Panc1 (cell line): ENCODE results near the gene ASCC1. TPM values are rescaled to one million over a fixed set of nuclear protein-coding genes. Genes with fewer than 3 reads are reported as not detected.

Source experiments
- ATAC-seq: fragments of 200-7000 bp; cut with Tn5 transposase; 2 replicates; pipeline ENCODE4 v1.9.1; 2020; ENCODE audit warnings: mild to moderate bottlenecking, moderate library complexity
- BruUV-seq: library from RNA; stranded (reverse); fragments of 400-500 nt; replicated peaks from 2 replicates; lab custom pipeline; 2021; lab: Mats Ljungman, UMichigan
- CTCF ChIA-PET: fragments of 300-600 bp; sonication (Branson Sonifier 250); formaldehyde crosslinking; loops from one replicate; lab custom pipeline; 2022; ENCODE audit warnings: antibody characterized with exemption; lab: Charles Lee
- POLR2A ChIA-PET: fragments of 300-600 bp; sonication (Branson Sonifier 250); formaldehyde crosslinking; loops from one replicate; lab custom pipeline; 2022; ENCODE audit warnings: antibody characterized with exemption; lab: Charles Lee
- DNase-seq: peaks from one replicate; pipeline ENCODE4 v3.0.0-alpha.2; 2010; ENCODE audit warnings: low read depth, low spot score
- H3K27ac ChIP-seq: 2 replicates; pipeline ENCODE4 v1.5.1; 2011; ENCODE audit warnings: mild to moderate bottlenecking, low read length, inconsistent platforms
- H3K27me3 ChIP-seq: fragments of 200-500 bp; sonication (Bioruptor generic); 2 replicates; pipeline ENCODE4 v1.6.0; 2014; ENCODE audit warnings: low read length, inconsistent platforms; ENCODE audit not compliant: control insufficient read depth, insufficient read depth
- H3K36me3 ChIP-seq: fragments of 200-500 bp; sonication (Bioruptor generic); 2 replicates; pipeline ENCODE4 v1.5.1; 2014; ENCODE audit warnings: inconsistent platforms, mild to moderate bottlenecking, low read length, moderate library complexity; ENCODE audit not compliant: control insufficient read depth, insufficient read depth
- H3K4me1 ChIP-seq: 2 replicates; pipeline ENCODE4 v1.5.1; 2011; ENCODE audit warnings: inconsistent platforms, mild to moderate bottlenecking, low read length, moderate library complexity; ENCODE audit not compliant: control insufficient read depth, insufficient read depth
- H3K4me3 ChIP-seq, 2 experiments: 2 replicates each; pipeline ENCODE4 v1.5.1; 2011 to 2012; ENCODE audit warnings: low read depth in 2 of 2, low read length in 2 of 2, mild to moderate bottlenecking in 2 of 2, inconsistent platforms in 1 of 2, moderate library complexity in 1 of 2
- H3K9me3 ChIP-seq: fragments of 200-500 bp; sonication (Bioruptor generic); 2 replicates; pipeline ENCODE4 v1.5.1; 2014; ENCODE audit warnings: low read depth, mild to moderate bottlenecking, inconsistent platforms, low read length, moderate library complexity; ENCODE audit not compliant: control insufficient read depth, insufficient read depth
- POLR2AphosphoS5 ChIP-seq: IDR thresholded peaks from 2 replicates; pipeline ENCODE4 v1.6.1; 2012; ENCODE audit warnings: mild to moderate bottlenecking, low read depth, low read length, moderate library complexity
- REST ChIP-seq, 2 experiments: IDR thresholded peaks; 2 replicates each; pipeline ENCODE4 v1.6.1; 2011 to 2012; ENCODE audit warnings: low read depth in 2 of 2, control low read depth in 1 of 2, low read length in 1 of 2, mild to moderate bottlenecking in 1 of 2, moderate library complexity in 1 of 2; ENCODE audit not compliant: insufficient read depth in 1 of 2
- SIN3A ChIP-seq: IDR thresholded peaks from 2 replicates; pipeline ENCODE4 v1.6.1; 2012; ENCODE audit warnings: low read depth, mild to moderate bottlenecking, low read length, moderate library complexity, borderline replicate concordance; ENCODE audit not compliant: insufficient read depth
- TCF7L2 ChIP-seq: IDR thresholded peaks from 2 replicates; pipeline ENCODE4 v1.6.1; 2011; ENCODE audit warnings: mild to moderate bottlenecking, low read depth, low read length, inconsistent platforms
- in situ Hi-C: cut with HindIII; loops from 2 replicates; pipeline ENCODE4 v1.10.0; 2016; ENCODE audit warnings: low sequenced_read_pairs, low pct_unique_long_range_greater_than_20kb
- intact Hi-C: fragments of 100-400 bp; cut with micrococcal nuclease; formaldehyde crosslinking; loops from one replicate; pipeline ENCODE4 v1.10.0; 2022; ENCODE audit not compliant: unreplicated experiment
- total RNA-seq: library from RNA; stranded (reverse); gene quantifications from one replicate; pipeline ENCODE4 v1.2.1, GENCODE V29; 2021; ENCODE audit not compliant: unreplicated experiment
- TF ChIP-seq, protein P1 (sequence below): fragments of 450-650 bp; IDR thresholded peaks from 2 replicates; pipeline ENCODE4 v1.5.1; 2017; ENCODE audit warnings: mild to moderate bottlenecking

The ASCC1 gene
- total RNA-seq, 1 experiment from 2014 or later: 114 TPM

GRCh38 chr10:72261784-72262404, 45.8 kb upstream of the ASCC1 start:
- ATAC-seq (no peak; the same call in 1 of the 2 replicates), DNase-seq (no peak)
- Histone ChIP-seq H3K27ac (peak overlapping the region; percentile 89), H3K27me3 (no peaks in the 10 kb centered on the region), H3K4me3 (peak overlapping the region in 1 of 2 experiments; percentile 58; a peak in 2 of 4 replicates), H3K9me3 (no peaks in the 10 kb centered on the region), H3K4me1 (peaks cover 30% of the 10 kb centered on the region), H3K36me3 (no peaks in the 10 kb centered on the region)
- ChIA-PET CTCF (no interaction called here), POLR2A (no interaction called here)
- intact Hi-C loops: no loop called here
- no TSS peak for BruUV-seq
- in situ Hi-C loops: no loop called here
- TF ChIP-seq REST (IDR thresholded peaks at IDR 0.05; ENCODE audit: insufficient read depth in 1 of 2, low read depth in 2 of 2, low read length in 1 of 2): no peak
- TF ChIP-seq, protein P1, sequence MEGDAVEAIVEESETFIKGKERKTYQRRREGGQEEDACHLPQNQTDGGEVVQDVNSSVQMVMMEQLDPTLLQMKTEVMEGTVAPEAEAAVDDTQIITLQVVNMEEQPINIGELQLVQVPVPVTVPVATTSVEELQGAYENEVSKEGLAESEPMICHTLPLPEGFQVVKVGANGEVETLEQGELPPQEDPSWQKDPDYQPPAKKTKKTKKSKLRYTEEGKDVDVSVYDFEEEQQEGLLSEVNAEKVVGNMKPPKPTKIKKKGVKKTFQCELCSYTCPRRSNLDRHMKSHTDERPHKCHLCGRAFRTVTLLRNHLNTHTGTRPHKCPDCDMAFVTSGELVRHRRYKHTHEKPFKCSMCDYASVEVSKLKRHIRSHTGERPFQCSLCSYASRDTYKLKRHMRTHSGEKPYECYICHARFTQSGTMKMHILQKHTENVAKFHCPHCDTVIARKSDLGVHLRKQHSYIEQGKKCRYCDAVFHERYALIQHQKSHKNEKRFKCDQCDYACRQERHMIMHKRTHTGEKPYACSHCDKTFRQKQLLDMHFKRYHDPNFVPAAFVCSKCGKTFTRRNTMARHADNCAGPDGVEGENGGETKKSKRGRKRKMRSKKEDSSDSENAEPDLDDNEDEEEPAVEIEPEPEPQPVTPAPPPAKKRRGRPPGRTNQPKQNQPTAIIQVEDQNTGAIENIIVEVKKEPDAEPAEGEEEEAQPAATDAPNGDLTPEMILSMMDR: no peak
- TF ChIP-seq SIN3A: no peak
- no peak for TF ChIP-seq TCF7L2
- TF ChIP-seq POLR2AphosphoS5: no peak

DNA sequence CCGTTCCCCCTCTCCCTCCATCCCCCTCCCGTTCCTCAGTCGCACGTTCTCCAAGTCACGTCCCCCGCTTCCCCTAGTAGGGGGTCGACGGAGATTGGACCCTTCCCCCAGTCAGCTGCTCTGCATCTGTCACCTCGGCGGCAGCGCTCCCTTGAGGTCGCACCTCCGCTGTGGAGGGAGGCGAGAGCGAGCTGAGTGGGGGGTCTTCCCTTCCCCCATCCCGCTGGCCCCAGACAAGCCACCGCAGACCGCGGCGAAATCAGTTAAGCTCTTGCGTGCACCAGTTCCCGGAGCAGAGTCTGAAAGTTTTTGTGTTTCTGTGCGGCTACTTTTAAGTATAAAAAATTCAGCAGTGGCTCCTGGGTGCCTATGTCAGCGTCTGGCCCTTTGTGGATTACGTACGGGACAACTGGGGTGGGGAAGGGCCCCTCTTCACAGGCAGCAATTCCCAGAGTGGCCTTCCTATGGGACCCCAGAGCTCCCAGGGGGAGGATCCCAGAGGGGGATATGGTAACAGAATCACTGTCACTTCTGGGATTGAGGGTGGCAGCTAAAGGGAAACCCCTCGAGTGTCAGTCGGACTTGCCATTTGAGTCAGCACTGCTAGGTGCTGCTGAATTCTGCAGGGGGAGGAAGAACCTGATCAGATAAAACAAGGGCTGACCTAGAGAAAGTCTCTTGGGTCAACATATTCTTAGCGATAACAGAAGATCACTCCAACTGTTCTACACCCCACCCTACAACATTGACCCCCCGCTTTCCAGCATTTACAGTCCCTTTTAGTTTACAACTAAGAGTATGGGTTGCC, 45.1 kb upstream of the ASCC1 start:
- Histone ChIP-seq H3K4me1 (peaks cover 30% of the 10 kb centered on the region), H3K9me3 (no peaks in the 10 kb centered on the region), H3K27ac (peak overlapping the region; percentile 89), H3K27me3 (no peaks in the 10 kb centered on the region), H3K4me3 (peak overlapping the region; percentile 57 to 58), H3K36me3 (no peaks in the 10 kb centered on the region)
- CTCF ChIA-PET: interaction anchor here (0.6 to 0.9 kb wide), 3 partner anchors 13 to 92 kb away, joined by 3 to 6 read pairs (median 5); no protein-coding TSS in a partner anchor
- TF ChIP-seq POLR2AphosphoS5: no peak
- 0 out of 2 replicates have a peak, but pooled peaks have one; percentile 1 for TF ChIP-seq SIN3A
- no TSS peak for BruUV-seq
- in situ Hi-C loops (no loop called here), intact Hi-C loops (no loop called here)
- POLR2A ChIA-PET: interaction anchor here (0.6 kb wide), 1 partner anchor 537 kb away, joined by 5 read pairs; no protein-coding TSS in a partner anchor
- ATAC-seq: peak; percentile 47
- DNase-seq: no peak
